ENCODE results near the gene THSD4. TPM values are rescaled to one million over a fixed set of nuclear protein-coding genes. Genes with fewer than 3 reads are reported as not detected.
"Not testable (repeated sequence)": the region's sequence is repeated elsewhere in the genome, so short reads cannot be mapped to it uniquely, and the experiment has no call there.

The THSD4 gene
- total RNA-seq, 1 experiment from 2014 or later, result 65.4 TPM

DNA sequence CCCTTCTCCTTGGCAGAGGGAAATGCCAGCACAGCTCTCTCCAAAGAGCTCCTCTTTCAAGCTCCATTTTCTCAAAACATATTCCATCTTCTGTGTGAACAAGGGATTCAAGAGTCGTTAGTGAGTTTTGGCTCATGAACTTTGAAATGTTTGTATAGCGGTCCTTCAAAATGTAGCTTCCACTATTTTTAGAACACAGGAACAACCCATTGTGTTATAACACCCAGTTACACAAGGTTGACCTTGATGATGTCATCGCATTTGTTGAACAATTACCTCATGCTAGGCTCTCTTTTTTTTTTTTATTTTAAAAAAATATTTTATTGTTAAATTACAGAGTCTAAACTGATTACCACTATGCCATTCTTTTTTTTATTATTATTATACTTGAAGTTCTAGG lies 251.7 kb downstream of the THSD4 start:
- TF ChIP-seq, protein P1, sequence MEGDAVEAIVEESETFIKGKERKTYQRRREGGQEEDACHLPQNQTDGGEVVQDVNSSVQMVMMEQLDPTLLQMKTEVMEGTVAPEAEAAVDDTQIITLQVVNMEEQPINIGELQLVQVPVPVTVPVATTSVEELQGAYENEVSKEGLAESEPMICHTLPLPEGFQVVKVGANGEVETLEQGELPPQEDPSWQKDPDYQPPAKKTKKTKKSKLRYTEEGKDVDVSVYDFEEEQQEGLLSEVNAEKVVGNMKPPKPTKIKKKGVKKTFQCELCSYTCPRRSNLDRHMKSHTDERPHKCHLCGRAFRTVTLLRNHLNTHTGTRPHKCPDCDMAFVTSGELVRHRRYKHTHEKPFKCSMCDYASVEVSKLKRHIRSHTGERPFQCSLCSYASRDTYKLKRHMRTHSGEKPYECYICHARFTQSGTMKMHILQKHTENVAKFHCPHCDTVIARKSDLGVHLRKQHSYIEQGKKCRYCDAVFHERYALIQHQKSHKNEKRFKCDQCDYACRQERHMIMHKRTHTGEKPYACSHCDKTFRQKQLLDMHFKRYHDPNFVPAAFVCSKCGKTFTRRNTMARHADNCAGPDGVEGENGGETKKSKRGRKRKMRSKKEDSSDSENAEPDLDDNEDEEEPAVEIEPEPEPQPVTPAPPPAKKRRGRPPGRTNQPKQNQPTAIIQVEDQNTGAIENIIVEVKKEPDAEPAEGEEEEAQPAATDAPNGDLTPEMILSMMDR (IDR thresholded peaks at IDR 0.05), result no peak
- TF ChIP-seq TCF7L2 (IDR thresholded peaks at IDR 0.05; ENCODE audit: low read depth, low read length) (no peak), POLR2AphosphoS5 (IDR thresholded peaks at IDR 0.05; ENCODE audit: low read depth, low read length) (no peak), SIN3A (IDR thresholded peaks at IDR 0.05; ENCODE audit: borderline replicate concordance, insufficient read depth, low read depth, low read length) (no peak)
- TF ChIP-seq, protein P2, sequence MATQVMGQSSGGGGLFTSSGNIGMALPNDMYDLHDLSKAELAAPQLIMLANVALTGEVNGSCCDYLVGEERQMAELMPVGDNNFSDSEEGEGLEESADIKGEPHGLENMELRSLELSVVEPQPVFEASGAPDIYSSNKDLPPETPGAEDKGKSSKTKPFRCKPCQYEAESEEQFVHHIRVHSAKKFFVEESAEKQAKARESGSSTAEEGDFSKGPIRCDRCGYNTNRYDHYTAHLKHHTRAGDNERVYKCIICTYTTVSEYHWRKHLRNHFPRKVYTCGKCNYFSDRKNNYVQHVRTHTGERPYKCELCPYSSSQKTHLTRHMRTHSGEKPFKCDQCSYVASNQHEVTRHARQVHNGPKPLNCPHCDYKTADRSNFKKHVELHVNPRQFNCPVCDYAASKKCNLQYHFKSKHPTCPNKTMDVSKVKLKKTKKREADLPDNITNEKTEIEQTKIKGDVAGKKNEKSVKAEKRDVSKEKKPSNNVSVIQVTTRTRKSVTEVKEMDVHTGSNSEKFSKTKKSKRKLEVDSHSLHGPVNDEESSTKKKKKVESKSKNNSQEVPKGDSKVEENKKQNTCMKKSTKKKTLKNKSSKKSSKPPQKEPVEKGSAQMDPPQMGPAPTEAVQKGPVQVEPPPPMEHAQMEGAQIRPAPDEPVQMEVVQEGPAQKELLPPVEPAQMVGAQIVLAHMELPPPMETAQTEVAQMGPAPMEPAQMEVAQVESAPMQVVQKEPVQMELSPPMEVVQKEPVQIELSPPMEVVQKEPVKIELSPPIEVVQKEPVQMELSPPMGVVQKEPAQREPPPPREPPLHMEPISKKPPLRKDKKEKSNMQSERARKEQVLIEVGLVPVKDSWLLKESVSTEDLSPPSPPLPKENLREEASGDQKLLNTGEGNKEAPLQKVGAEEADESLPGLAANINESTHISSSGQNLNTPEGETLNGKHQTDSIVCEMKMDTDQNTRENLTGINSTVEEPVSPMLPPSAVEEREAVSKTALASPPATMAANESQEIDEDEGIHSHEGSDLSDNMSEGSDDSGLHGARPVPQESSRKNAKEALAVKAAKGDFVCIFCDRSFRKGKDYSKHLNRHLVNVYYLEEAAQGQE (IDR thresholded peaks at IDR 0.05; ENCODE audit: insufficient read depth in 1 of 2, low read depth in 2 of 2, low read length in 1 of 2), result no peak
- ChIA-PET POLR2A (interaction anchor here (0.7 kb wide), 1 partner anchor 1501 kb away, joined by 4 read pairs; no protein-coding TSS in a partner anchor), CTCF (no interaction called here)
- no peak for DNase-seq (ENCODE audit: low read depth, low spot score)
- intact Hi-C loops (cut with micrococcal nuclease; ENCODE audit: unreplicated experiment), result no loop called here
- H3K36me3 ChIP-seq (ENCODE audit: control insufficient read depth, insufficient read depth, low read length), result no peaks in the 10 kb centered on the region
- BruUV-seq (replicated peaks), result no TSS peak
- in situ Hi-C loops (cut with HindIII; ENCODE audit: low pct_unique_long_range_greater_than_20kb, low sequenced_read_pairs), result no loop called here
- no peak overlapping the region for H3K27ac ChIP-seq (ENCODE audit: low read length)
- no peak for ATAC-seq
- H3K9me3 ChIP-seq (ENCODE audit: control insufficient read depth, insufficient read depth, low read depth, low read length), result no peaks in the 10 kb centered on the region
- H3K4me1 ChIP-seq (ENCODE audit: control insufficient read depth, insufficient read depth, low read length), result no peaks in the 10 kb centered on the region
- H3K27me3 ChIP-seq (ENCODE audit: control insufficient read depth, insufficient read depth, low read length), result no peaks in the 10 kb centered on the region
- no peak overlapping the region for H3K4me3 ChIP-seq (ENCODE audit: low read depth in 2 of 2, low read length in 2 of 2)

DNA sequence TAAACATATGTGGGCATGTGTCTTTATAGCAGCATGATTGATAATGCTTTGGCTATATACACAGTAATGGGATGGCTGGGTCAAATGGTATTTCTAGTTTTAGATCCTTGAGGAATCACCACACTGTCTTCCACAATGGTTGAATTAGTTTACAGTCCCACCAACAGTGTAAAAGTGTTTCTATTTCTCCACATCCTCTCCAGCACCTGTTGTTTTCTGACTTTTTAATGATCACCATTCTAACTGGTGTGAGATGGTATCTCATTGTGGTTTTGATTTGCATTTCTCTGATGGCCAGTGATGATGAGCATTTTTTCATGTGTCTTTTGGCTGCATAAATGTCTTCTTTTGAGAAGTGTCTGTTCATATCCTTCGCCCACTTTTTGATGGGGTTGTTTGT lies 252.5 kb downstream of the THSD4 start:
- in situ Hi-C loops (cut with HindIII; ENCODE audit: low pct_unique_long_range_greater_than_20kb, low sequenced_read_pairs); DNase-seq (ENCODE audit: low read depth, low spot score); POLR2A ChIA-PET: not testable (repeated sequence)

DNA sequence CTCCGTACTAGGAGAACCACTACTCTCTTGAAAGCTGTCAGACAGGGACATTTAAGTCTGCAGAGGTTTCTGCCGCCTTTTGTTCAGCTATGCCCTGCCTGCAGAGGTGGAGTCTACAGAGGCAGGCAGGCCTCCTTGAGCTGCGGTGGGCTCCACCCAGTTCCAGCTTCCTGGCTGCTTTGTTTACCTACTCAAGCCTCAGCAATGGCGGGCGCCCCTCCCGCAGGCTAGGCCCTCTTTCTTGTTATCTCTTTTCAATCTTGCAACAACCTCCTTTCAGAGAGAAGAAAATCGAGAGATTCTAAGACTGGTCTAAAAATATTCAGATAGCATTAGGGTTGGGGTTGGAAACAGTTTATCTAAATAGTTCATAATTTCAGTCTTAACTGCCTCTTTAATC lies 257.5 kb downstream of the THSD4 start:
- CTCF ChIA-PET; H3K9me3 ChIP-seq (ENCODE audit: control insufficient read depth, insufficient read depth, low read depth, low read length); in situ Hi-C loops (cut with HindIII; ENCODE audit: low pct_unique_long_range_greater_than_20kb, low sequenced_read_pairs); H3K4me3 ChIP-seq (ENCODE audit: low read depth in 2 of 2, low read length in 2 of 2); BruUV-seq (replicated peaks); H3K27me3 ChIP-seq (ENCODE audit: control insufficient read depth, insufficient read depth, low read length); intact Hi-C loops (cut with micrococcal nuclease; ENCODE audit: unreplicated experiment); DNase-seq (ENCODE audit: low read depth, low spot score); ATAC-seq; H3K4me1 ChIP-seq (ENCODE audit: control insufficient read depth, insufficient read depth, low read length); POLR2A ChIA-PET; H3K36me3 ChIP-seq (ENCODE audit: control insufficient read depth, insufficient read depth, low read length); H3K27ac ChIP-seq (ENCODE audit: low read length): not testable (repeated sequence)

More for the DNA sequence above, 252.5 kb downstream of the THSD4 start:
- CTCF ChIA-PET; intact Hi-C loops (cut with micrococcal nuclease; ENCODE audit: unreplicated experiment); H3K4me1 ChIP-seq (ENCODE audit: control insufficient read depth, insufficient read depth, low read length); H3K4me3 ChIP-seq (ENCODE audit: low read depth in 2 of 2, low read length in 2 of 2); H3K9me3 ChIP-seq (ENCODE audit: control insufficient read depth, insufficient read depth, low read depth, low read length); H3K27me3 ChIP-seq (ENCODE audit: control insufficient read depth, insufficient read depth, low read length); ATAC-seq; H3K36me3 ChIP-seq (ENCODE audit: control insufficient read depth, insufficient read depth, low read length); H3K27ac ChIP-seq (ENCODE audit: low read length); BruUV-seq (replicated peaks): not testable (repeated sequence)
